ENCODE results near the gene DPH7. TPM values are rescaled to one million over a fixed set of nuclear protein-coding genes. Genes with fewer than 3 reads are reported as not detected.
A peak's percentile ranks its signal among the peaks of the same experiment; 100 is the strongest.

DPH7 gene
- total and polyA plus RNA-seq, 2 of the 8 experiments (the other 6 are each of a cell fraction or from before 2014, with no cell fraction given), result 44.6 to 45.5 TPM

DNA sequence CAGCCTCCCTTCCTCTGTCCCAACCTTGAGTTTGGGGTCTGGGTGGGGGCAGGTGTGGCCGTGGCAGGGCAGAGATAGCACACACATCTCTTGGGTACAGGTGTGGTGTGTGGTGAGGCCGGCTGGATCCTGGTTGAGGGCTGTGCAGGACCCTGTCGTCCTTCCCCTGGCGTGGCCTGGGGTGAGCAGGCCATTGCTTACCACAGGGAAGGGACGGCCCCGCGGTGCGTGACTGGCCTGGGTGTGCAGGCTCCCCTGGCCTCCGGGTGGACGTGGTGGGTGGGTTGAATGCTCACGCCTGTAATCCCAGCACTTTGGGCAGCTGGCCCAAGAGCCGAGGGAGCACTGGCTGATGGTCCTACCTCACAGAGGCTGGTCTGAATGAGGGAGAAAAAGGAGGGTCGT, 28.0 kb upstream of the DPH7 start:
- POLR2A ChIA-PET (ENCODE audit: partially characterized antibody), result interaction anchor here (1.1 to 3.9 kb wide), 4 partner anchors 11 to 54 kb away, joined by 3 to 25 read pairs (median 4); partner anchors contain the start of gene EHMT1
- H3K27me3 ChIP-seq (replicated peaks in 1 of 4; ENCODE audit: control insufficient read depth in 3 of 4, extremely low read depth in 1 of 4, insufficient read depth in 3 of 4, low read length in 3 of 4), result peaks cover 0 to 9% (median 2%) of the 10 kb centered on the region in 4 experiments; a peak in 2 of 7 replicates
- no peak overlapping the region; the same call in 1 of the 2 replicates for H3K18ac ChIP-seq (ENCODE audit: extremely low read depth, low read length)

More for the DNA sequence above, 28.0 kb upstream of the DPH7 start:
- peaks cover 0 to 7% of the 10 kb centered on the region in 2 experiments; a peak in 1 of 4 replicates for H3K79me2 ChIP-seq (ENCODE audit: control insufficient read depth in 1 of 2, insufficient read depth in 2 of 2, low read length in 2 of 2)
- TF ChIP-seq SIN3A (conservative IDR thresholded peaks at IDR 0.05 in 1 of 2, IDR thresholded peaks at IDR 0.05 in 1 of 2; ENCODE audit: low read depth in 1 of 2, low read length in 2 of 2) (no peak), RFX5 (IDR thresholded peaks at IDR 0.05; ENCODE audit: borderline replicate concordance, low read depth, low read length) (no peak), RXRA (IDR thresholded peaks at IDR 0.05; ENCODE audit: insufficient read depth, low read depth, low read length) (no peak), NRF1 (IDR thresholded peaks at IDR 0.05; ENCODE audit: low read depth, low read length) (no peak), BRCA1 (IDR thresholded peaks at IDR 0.05; ENCODE audit: low read depth, low read length) (no peak), CHD1 (IDR thresholded peaks at IDR 0.05; ENCODE audit: low read depth, low read length) (no peak), HDAC2 (IDR thresholded peaks at IDR 0.05; ENCODE audit: borderline replicate concordance in 1 of 2, low read depth in 2 of 2, low read length in 2 of 2) (no peak), TEAD4 (IDR thresholded peaks at IDR 0.05; ENCODE audit: low read depth, low read length) (no peak)
- peaks cover 4% of the 10 kb centered on the region; the same call in 1 of the 2 replicates for H3K23me2 ChIP-seq (ENCODE audit: low read depth, low read length)
- peaks cover 9 to 19% of the 10 kb centered on the region in 2 experiments for H4K20me1 ChIP-seq (replicated peaks in 1 of 2; ENCODE audit: control insufficient read depth in 1 of 2, insufficient read depth in 2 of 2, low read length in 2 of 2)
- H2BK20ac ChIP-seq (ENCODE audit: low read length), result no peak overlapping the region
- H3K9me3 ChIP-seq (ENCODE audit: insufficient read depth in 2 of 2, low read depth in 1 of 2, low read length in 1 of 2), result no peaks in the 10 kb centered on the region
- WGBS, 2 experiments (ENCODE audit: extremely low coverage in 1 of 2, insufficient coverage in 1 of 2, insufficient read length in 1 of 2, insufficient replicate concordance in 2 of 2, low coverage in 1 of 2, low lambda C conversion rate in 2 of 2, missing lambda C conversion rate in 1 of 2), result 84% methylated on average over 12 of the region's 13 CpGs; no CpG with 5 or more reads in 1 of the 2 experiments
- no peak overlapping the region for H2BK15ac ChIP-seq (ENCODE audit: low read length)
- H2AFZ ChIP-seq (ENCODE audit: low read length), result no peak overlapping the region
- DNase-seq (ENCODE audit: low read depth in 1 of 2, low spot score in 2 of 2) (no peak), FAIRE-seq (no peak)
- H3K9ac ChIP-seq (replicated peaks in 1 of 4; ENCODE audit: extremely low read depth in 1 of 4, low read depth in 3 of 4, low read length in 3 of 4), result no peak overlapping the region
- CTCF ChIA-PET (ENCODE audit: partially characterized antibody), result interaction anchor here (0.7 to 3.5 kb wide), 4 partner anchors 10 to 28 kb away, joined by 3 to 20 read pairs (median 5); no protein-coding TSS in a partner anchor
- no peak overlapping the region for H4K91ac ChIP-seq (replicated peaks; ENCODE audit: insufficient read length, low read length)
- H3K14ac ChIP-seq (ENCODE audit: insufficient read length), result no peak overlapping the region
- H3K56ac ChIP-seq (replicated peaks; ENCODE audit: insufficient read length, low read depth, low read length), result no peak overlapping the region
- H3K36me3 ChIP-seq (ENCODE audit: control insufficient read depth in 2 of 4, insufficient read depth in 4 of 4, low read length in 3 of 4), result no peaks in the 10 kb centered on the region
- no peak overlapping the region for H2AK5ac ChIP-seq (ENCODE audit: low read depth, low read length)
- H3K4me3 ChIP-seq (ENCODE audit: extremely low read depth in 1 of 4, insufficient read depth in 2 of 4, low read depth in 3 of 4, low read length in 4 of 4), result peak overlapping the region in 3 of 4 experiments; percentile 74 to 85 (median 84); a peak in 6 of 8 replicates
- H4K8ac ChIP-seq (ENCODE audit: extremely low read depth, insufficient read depth, low read length), result peak overlapping the region; percentile 53
- H3K27ac ChIP-seq (ENCODE audit: low read depth, low read length), result no peak overlapping the region
- H2BK12ac ChIP-seq (ENCODE audit: low read depth, low read length), result no peak overlapping the region
- no peak overlapping the region for H3K23ac ChIP-seq (ENCODE audit: insufficient read length)
- peaks cover 0 to 19% (median 10%) of the 10 kb centered on the region in 4 experiments; a peak in 6 of 7 replicates for H3K4me1 ChIP-seq (replicated peaks in 1 of 4; ENCODE audit: control insufficient read depth in 3 of 4, insufficient read depth in 4 of 4, low read length in 3 of 4)
- no peak overlapping the region for H3K4ac ChIP-seq (replicated peaks; ENCODE audit: insufficient read length, low read depth, low read length)
- H2BK5ac ChIP-seq (ENCODE audit: low read depth, low read length), result no peak overlapping the region
- H3K4me2 ChIP-seq (ENCODE audit: insufficient read depth in 1 of 2, low read depth in 2 of 2, low read length in 2 of 2), result peak overlapping the region; percentile 42 to 78
- H4K5ac ChIP-seq (ENCODE audit: insufficient read length, low read depth, low read length), result no peak overlapping the region
- no peaks in the 10 kb centered on the region for H3K79me1 ChIP-seq (ENCODE audit: low read depth, low read length)
- H2BK120ac ChIP-seq (replicated peaks; ENCODE audit: low read depth, low read length), result no peak overlapping the region
